CD14-positive monocyte (primary cell): ENCODE results near the gene CES3. TPM values are rescaled to one million over a fixed set of nuclear protein-coding genes. Genes with fewer than 3 reads are reported as not detected.

Experiments used
- DNase-seq, 3 donors: peaks; one replicate each; pipeline ENCODE4 v3.0.0-alpha.2; 2011 to 2022
- H2AFZ ChIP-seq: 2 replicates; pipeline ENCODE4 v1.6.0; 2012; ENCODE audit warnings: mild to moderate bottlenecking, low read depth, low read length, inconsistent platforms; ENCODE audit not compliant: insufficient read depth, poor library complexity, severe bottlenecking
- H3K27ac ChIP-seq, 2 donors: 1 replicate in 1 of 2; 2 replicates in 1 of 2; pipeline ENCODE4 v1.5.1; 2012 to 2013; ENCODE audit warnings: low read length in 2 of 2, control low read depth in 1 of 2, inconsistent platforms in 1 of 2, low read depth in 1 of 2, mild to moderate bottlenecking in 1 of 2
- H3K27me3 ChIP-seq, 2 donors: one replicate each; pipeline versions ENCODE4 v1.6.0 to v1.6.1; 2011 to 2013; ENCODE audit warnings: low read length in 2 of 2; ENCODE audit not compliant: control insufficient read depth in 2 of 2, insufficient read depth in 2 of 2
- H3K36me3 ChIP-seq, 2 donors: replicated peaks in 1 of 2; 1 replicate in 1 of 2; 2 replicates in 1 of 2; pipeline versions ENCODE4 v1.5.1 to v1.6.1; 2012 to 2013; ENCODE audit warnings: low read length in 2 of 2, control low read depth in 1 of 2, inconsistent platforms in 1 of 2, mild to moderate bottlenecking in 1 of 2; ENCODE audit not compliant: insufficient read depth in 2 of 2, control insufficient read depth in 1 of 2
- H3K4me1 ChIP-seq, 2 donors: 1 replicate in 1 of 2; 2 replicates in 1 of 2; pipeline versions ENCODE4 v1.5.1 to v1.6.1; 2012 to 2013; ENCODE audit warnings: low read length in 2 of 2, control low read depth in 1 of 2, inconsistent platforms in 1 of 2, mild to moderate bottlenecking in 1 of 2, moderate library complexity in 1 of 2; ENCODE audit not compliant: insufficient read depth in 2 of 2, control insufficient read depth in 1 of 2
- H3K4me2 ChIP-seq: replicated peaks from 2 replicates; pipeline ENCODE3; 2012; ENCODE audit warnings: low read length, moderate library complexity, mild to moderate bottlenecking; ENCODE audit not compliant: poor library complexity, severe bottlenecking; ENCODE audit errors: extremely low read depth
- H3K4me3 ChIP-seq, 3 experiments: fragments of 200-600 bp in 1 of 3; sonication (generic) in 1 of 3; replicated peaks in 1 of 3; 1 replicate in 2 of 3; 2 replicates in 1 of 3; pipeline ENCODE4 v1.5.1; 2011 to 2013; ENCODE audit warnings: low read length in 3 of 3, mild to moderate bottlenecking in 3 of 3, control low read depth in 2 of 3, low read depth in 2 of 3, inconsistent platforms in 1 of 3, moderate library complexity in 1 of 3
- H3K79me2 ChIP-seq: 2 replicates; pipeline ENCODE4 v1.6.0; 2012; ENCODE audit warnings: mild to moderate bottlenecking, control low read depth, inconsistent platforms, low read length, moderate library complexity; ENCODE audit not compliant: insufficient read depth
- H3K9ac ChIP-seq: 2 replicates; pipeline ENCODE4 v1.6.0; 2017; ENCODE audit warnings: low read length, mild to moderate bottlenecking; ENCODE audit not compliant: insufficient read depth, poor library complexity, severe bottlenecking
- H3K9me3 ChIP-seq, 2 donors: replicated peaks in 1 of 2; 1 replicate in 1 of 2; 2 replicates in 1 of 2; pipeline versions ENCODE4 v1.5.1 to v1.6.1; 2012 to 2013; ENCODE audit warnings: low read length in 2 of 2, control low read depth in 1 of 2; ENCODE audit not compliant: control insufficient read depth in 1 of 2, insufficient read depth in 1 of 2
- H4K20me1 ChIP-seq: 2 replicates; pipeline ENCODE4 v1.6.0; 2012; ENCODE audit warnings: mild to moderate bottlenecking, low read length, control low read depth, moderate library complexity; ENCODE audit not compliant: insufficient read depth
- H3K27ac Mint-ChIP-seq, 7 donors: one replicate each; pipeline ENCODE4 v1.8.0; 2020; ENCODE audit warnings: mild to moderate bottlenecking in 7 of 7, mixed read lengths in 7 of 7, moderate library complexity in 6 of 7, inconsistent platforms in 2 of 7
- H3K27me3 Mint-ChIP-seq, 3 donors: one replicate each; pipeline ENCODE4 v1.8.0; 2021 to 2022; ENCODE audit warnings: low read depth in 3 of 3, mild to moderate bottlenecking in 3 of 3, mixed read lengths in 3 of 3, moderate library complexity in 3 of 3, inconsistent platforms in 1 of 3
- H3K36me3 Mint-ChIP-seq, 2 donors: one replicate each; pipeline ENCODE4 v1.8.0; 2020; ENCODE audit warnings: mixed read lengths in 2 of 2, inconsistent platforms in 1 of 2, mild to moderate bottlenecking in 1 of 2
- H3K4me1 Mint-ChIP-seq: one replicate; pipeline ENCODE4 v1.8.0; 2020; ENCODE audit warnings: mild to moderate bottlenecking, mixed read lengths
- H3K4me3 Mint-ChIP-seq, 2 donors: one replicate each; pipeline ENCODE4 v1.8.0; 2020; ENCODE audit warnings: mild to moderate bottlenecking in 2 of 2, mixed read lengths in 2 of 2, moderate library complexity in 1 of 2
- H3K9me3 Mint-ChIP-seq, 7 donors: one replicate each; pipeline ENCODE4 v1.8.0; 2020 to 2022; ENCODE audit warnings: mixed read lengths in 7 of 7, mild to moderate bottlenecking in 6 of 7, moderate library complexity in 6 of 7, inconsistent platforms in 2 of 7
- CTCF ChIP-seq: fragments of 200-600 bp; IDR thresholded peaks from one replicate; pipeline ENCODE4 v1.8.0; 2022; ENCODE audit warnings: antibody characterized with exemption, mild to moderate bottlenecking
- WGBS: methylation state at CpG from one replicate; pipeline ENCODE4 v1.1.5; 2013; ENCODE audit warnings: missing lambda C conversion rate; ENCODE audit not compliant: insufficient coverage; 5-methylcytosine and 5-hydroxymethylcytosine counted together
- intact Hi-C, 2 donors: fragments of 100-400 bp; cut with micrococcal nuclease; formaldehyde crosslinking; loops; one replicate each; pipeline versions ENCODE4 v1.15.0 to v1.15.1; 2023
- polyA plus RNA-seq, 3 donors: library from polyadenylated mRNA; depleted of rRNA in 1 of 3; unstranded in 2 of 3; stranded (reverse) in 1 of 3; fragments of 300-500 nt in 2 of 3; fragments of >200 nt in 1 of 3; fragmentation: Illumina TruSeq in 2 of 3; gene quantifications; 1 replicate in 2 of 3; 2 replicates in 1 of 3; pipeline ENCODE4 v1.2.3, GENCODE V29; 2012 to 2021

The CES3 gene
- polyA plus RNA-seq, 3 donors: 0.48 TPM; not detected in 2

- Mint-ChIP-seq H3K36me3 (peaks cover 0 to under 1% of the 10 kb centered on the region in 2 donors), H3K27me3 (peaks cover 23 to 42% (median 29%) of the 10 kb centered on the region in 3 donors), H3K9me3 (peaks cover 0 to 2% (median 0%) of the 10 kb centered on the region in 7 donors), H3K4me1 (no peaks in the 10 kb centered on the region), H3K27ac (peak overlapping the region in 1 of 7 donors; percentile 36), H3K4me3 (no peak overlapping the region)
- Histone ChIP-seq H3K4me2 (no peak overlapping the region), H2AFZ (no peak overlapping the region), H3K4me3 (no peak overlapping the region), H3K9ac (no peak overlapping the region), H4K20me1 (no peaks in the 10 kb centered on the region), H3K27ac (no peak overlapping the region), H3K27me3 (peaks cover 0 to 33% of the 10 kb centered on the region in 2 donors), H3K4me1 (no peaks in the 10 kb centered on the region), H3K36me3 (no peaks in the 10 kb centered on the region), H3K79me2 (no peaks in the 10 kb centered on the region), H3K9me3 (no peaks in the 10 kb centered on the region)
- no peak for DNase-seq
- WGBS: 96% methylated on average over 5 of the region's 6 CpGs
- intact Hi-C loops: no loop called here
- TF ChIP-seq CTCF: no peak
Measured at GRCh38 chr16:66918355-66918754, 42.7 kb upstream of the CES3 start.

DNA sequence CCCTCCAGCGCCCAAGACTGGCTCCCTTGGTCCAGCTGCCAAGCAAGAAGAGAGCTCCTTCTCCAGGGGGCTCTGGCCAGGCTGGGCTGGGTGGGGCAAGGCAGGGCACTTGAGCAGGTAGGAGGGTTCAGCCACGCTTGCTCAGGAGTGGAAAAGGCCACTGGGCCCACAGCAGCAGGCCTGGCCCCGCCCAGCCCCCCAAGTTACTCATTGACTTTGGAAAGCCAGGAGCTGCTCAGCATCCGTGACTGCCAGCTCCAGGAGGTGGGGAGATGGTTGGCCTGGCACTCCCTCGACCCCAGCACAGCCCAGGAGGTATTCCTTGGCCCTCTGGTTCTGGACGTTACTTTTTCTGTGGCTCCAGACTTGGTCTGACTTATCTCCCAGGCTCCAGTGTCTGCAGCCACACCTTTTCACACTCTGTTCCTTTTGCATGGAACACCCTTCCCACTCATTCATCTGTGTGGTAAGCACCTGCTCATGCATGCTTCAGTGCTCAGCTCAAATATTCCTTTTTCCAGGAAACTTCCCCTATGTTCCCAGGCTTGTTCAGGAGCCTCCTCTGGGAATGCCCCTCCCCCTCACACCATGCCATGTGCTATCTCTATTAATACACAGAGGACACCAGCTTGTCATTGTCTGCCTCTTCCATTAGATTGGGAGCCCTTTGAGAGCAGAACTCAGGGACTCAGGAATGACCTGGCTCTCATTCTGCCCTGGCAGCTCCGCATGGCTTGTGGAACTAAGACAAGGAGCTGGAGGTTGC lies 42.1 kb upstream of the CES3 start, which contains the start of gene CDH16:
CDH16 (minus strand) TSS at position 83 of the 766 bp plus-strand sequence. CDS start 820 bp downstream, outside the sequence.
- H3K9ac ChIP-seq: no peak within 1 kb of the TSS
- H3K27ac ChIP-seq: no peak within 1 kb of the TSS
- no peak for TF ChIP-seq CTCF
- no peak for DNase-seq
- H3K4me1 ChIP-seq: peaks cover 3% of the 10 kb centered on the region in 2 donors
- H4K20me1 ChIP-seq: no peaks in the 10 kb centered on the region
- Mint-ChIP-seq H3K4me1 (peaks cover 4% of the 10 kb centered on the region), H3K4me3 (no peak within 1 kb of the TSS), H3K36me3 (peaks cover 0 to 5% of the 10 kb centered on the region in 2 donors), H3K27me3 (peaks cover 29 to 48% (median 36%) of the 10 kb centered on the region in 3 donors), H3K9me3 (peaks cover 0 to 6% (median 0%) of the 10 kb centered on the region in 7 donors), H3K27ac (peak within 1 kb of the TSS in 2 of 7 donors; percentile 18 to 36)
- no peak within 1 kb of the TSS for H3K4me3 ChIP-seq
- H3K36me3 ChIP-seq: no peaks in the 10 kb centered on the region
- H3K27me3 ChIP-seq: peaks cover 2 to 39% of the 10 kb centered on the region in 2 donors
- WGBS: 89% methylated on average over 7 of the region's 7 CpGs
- intact Hi-C loops: no loop called here
- no peaks in the 10 kb centered on the region for H3K79me2 ChIP-seq
- no peaks in the 10 kb centered on the region for H3K9me3 ChIP-seq
- H3K4me2 ChIP-seq: no peak within 1 kb of the TSS
- no peak within 1 kb of the TSS for H2AFZ ChIP-seq
